Activated CD4-positive, alpha-beta T cell treated with anti-CD3 and anti-CD28 coated beads, Interleukin-2, amount 10 ng/mL, durations not matched to agents 24 days and 14 days (primary cell): ENCODE measurements around the gene PLD6. TPM values are rescaled to one million over a fixed set of nuclear protein-coding genes. Genes with fewer than 3 reads are reported as not detected.

Experiments used
- DNase-seq: peaks from one replicate; pipeline ENCODE4 v3.0.0; 2022
- H3K27ac Mint-ChIP-seq: one replicate; pipeline ENCODE4 v1.8.0; 2022; ENCODE audit warnings: mild to moderate bottlenecking, mixed read lengths
- H3K27me3 Mint-ChIP-seq: one replicate; pipeline ENCODE4 v1.8.0; 2022; ENCODE audit warnings: mixed read lengths
- H3K36me3 Mint-ChIP-seq: one replicate; pipeline ENCODE4 v1.8.0; 2022; ENCODE audit warnings: low read depth, mild to moderate bottlenecking, mixed read lengths
- H3K4me1 Mint-ChIP-seq: one replicate; pipeline ENCODE4 v1.8.0; 2021; ENCODE audit warnings: mixed read lengths
- H3K4me3 Mint-ChIP-seq: one replicate; pipeline ENCODE4 v1.8.0; 2022; ENCODE audit warnings: mild to moderate bottlenecking, moderate library complexity, mixed read lengths
- H3K9me3 Mint-ChIP-seq: one replicate; pipeline ENCODE4 v1.8.0; 2021; ENCODE audit warnings: mixed read lengths
- intact Hi-C: fragments of 100-400 bp; cut with micrococcal nuclease; formaldehyde crosslinking; loops from one replicate; pipeline ENCODE4 v1.15.1; 2023
- total RNA-seq: library from RNA; stranded (reverse); gene quantifications from 2 replicates; pipeline ENCODE4 v1.2.3, GENCODE V29; 2022

Gene PLD6
- total RNA-seq, 1 donor from 2014 or later = 17.2 TPM

DNA sequence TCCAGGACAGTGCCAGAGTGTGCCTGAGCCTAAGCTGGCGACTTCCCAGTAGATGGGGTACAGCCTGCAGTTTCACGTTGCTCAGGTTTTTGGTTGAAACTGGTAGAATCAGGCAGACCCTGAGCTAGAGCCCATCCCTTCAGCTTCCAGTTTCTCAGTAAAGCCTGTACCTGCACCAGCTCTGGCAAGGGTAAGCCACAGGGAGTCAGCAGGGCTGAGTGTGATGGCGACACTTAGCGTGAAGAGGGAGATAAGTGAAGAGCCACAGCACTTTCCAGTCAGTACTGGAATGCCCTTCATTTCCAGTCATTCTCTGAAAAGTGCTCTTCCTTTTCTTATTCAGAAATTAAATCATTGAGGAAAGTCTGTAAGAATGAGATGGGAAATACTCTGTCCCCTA is 22.4 kb downstream of the PLD6 start:
- peak; percentile 67 for DNase-seq
- Mint-ChIP-seq H3K4me3 (peak overlapping the region; percentile 61), H3K27ac (peak overlapping the region; percentile 83), H3K36me3 (peaks cover 46% of the 10 kb centered on the region), H3K9me3 (no peaks in the 10 kb centered on the region), H3K4me1 (peaks cover 70% of the 10 kb centered on the region), H3K27me3 (no peaks in the 10 kb centered on the region)
- intact Hi-C loops = loop anchor here (5.0 kb wide), 1 partner anchor 119 kb away; the partner anchor contains the start of gene NT5M

DNA sequence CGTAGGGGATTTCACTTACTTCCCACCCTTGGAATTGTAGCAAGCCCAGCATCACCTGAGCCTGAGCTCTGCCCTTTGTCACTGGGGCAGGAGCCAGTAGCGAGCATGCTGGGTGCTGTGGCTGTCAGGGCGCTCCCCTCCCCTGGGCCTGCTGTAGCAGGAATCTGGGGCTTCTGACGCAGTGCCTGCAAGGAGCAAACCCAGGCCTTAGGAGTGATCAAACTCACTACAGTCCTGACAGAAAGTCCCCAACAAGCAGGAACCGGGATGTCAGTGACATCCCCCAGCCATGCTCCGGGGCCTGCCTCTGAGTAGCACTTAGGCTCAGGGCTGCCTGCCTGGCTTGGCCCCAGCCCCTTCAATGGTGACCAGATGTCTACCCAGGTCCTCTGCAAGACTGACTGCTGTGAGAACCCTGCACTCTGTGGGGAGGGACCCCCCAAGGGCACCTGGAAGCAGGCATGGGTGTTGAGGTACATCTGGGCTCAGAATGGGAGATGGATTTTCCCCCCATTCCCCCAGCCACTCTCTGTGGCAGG is 23.5 kb downstream of the PLD6 start:
- Mint-ChIP-seq H3K9me3 (no peaks in the 10 kb centered on the region), H3K27me3 (no peaks in the 10 kb centered on the region), H3K4me3 (peak overlapping the region; percentile 87), H3K4me1 (peaks cover 73% of the 10 kb centered on the region), H3K27ac (peak overlapping the region; percentile 91), H3K36me3 (peaks cover 47% of the 10 kb centered on the region)
- intact Hi-C loops = loop anchor here (5.0 kb wide), 1 partner anchor 120 kb away; the partner anchor contains the start of gene NT5M
- DNase-seq = peak; percentile 63

DNA sequence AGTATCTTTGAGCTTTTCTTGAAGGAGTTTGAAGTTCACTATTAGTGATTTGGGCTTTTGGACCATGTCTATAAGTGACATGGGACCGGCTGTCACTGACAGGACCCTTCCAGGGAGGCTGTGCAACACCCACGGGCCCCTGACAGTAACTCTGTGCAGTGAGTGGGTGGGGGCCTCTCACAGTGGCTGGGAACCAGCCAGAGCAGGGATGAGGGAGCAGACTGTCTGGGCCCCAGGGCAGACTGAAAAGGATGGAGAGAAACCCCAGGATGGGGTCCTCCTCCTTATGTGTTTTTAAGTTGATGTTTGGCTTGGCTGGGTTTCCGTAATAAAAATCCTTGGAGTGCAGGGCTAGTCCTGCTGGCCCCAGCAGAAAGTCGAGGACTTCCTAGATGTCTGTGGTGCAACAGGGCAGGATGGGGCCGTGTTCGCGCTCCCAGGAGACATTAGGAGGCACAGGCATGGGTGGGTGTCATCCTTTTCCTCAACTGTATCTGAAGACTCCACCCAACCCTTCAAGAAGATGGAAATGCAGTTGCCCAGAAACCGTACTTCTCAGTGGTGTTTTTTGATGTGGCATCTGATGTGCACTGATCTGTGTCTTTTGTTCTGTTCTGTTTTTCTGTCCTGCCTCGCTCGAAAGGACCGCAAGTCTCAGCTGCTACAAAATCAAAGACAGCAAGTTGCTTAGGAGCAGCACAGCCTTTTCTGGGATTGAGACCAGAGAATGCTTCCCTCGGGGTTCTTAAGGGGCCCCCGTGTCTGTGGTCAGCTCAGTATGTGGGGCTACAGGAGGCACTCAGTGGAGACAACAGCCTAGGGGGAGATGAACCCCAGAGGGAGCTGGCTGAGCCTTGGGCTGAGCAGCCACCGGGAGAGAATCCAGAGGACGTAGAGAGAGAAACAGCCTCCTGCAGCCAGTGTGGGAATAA is 24.2 kb downstream of the PLD6 start:
- Mint-ChIP-seq H3K36me3 (peaks cover 54% of the 10 kb centered on the region), H3K27ac (peak overlapping the region; percentile 91), H3K4me3 (peak overlapping the region; percentile 87), H3K27me3 (no peaks in the 10 kb centered on the region), H3K4me1 (peaks cover 80% of the 10 kb centered on the region), H3K9me3 (no peaks in the 10 kb centered on the region)
- peak; percentile 88 for DNase-seq
- intact Hi-C loops = loop anchor here (5.0 kb wide), 1 partner anchor 120 kb away; the partner anchor contains the start of gene NT5M

DNA sequence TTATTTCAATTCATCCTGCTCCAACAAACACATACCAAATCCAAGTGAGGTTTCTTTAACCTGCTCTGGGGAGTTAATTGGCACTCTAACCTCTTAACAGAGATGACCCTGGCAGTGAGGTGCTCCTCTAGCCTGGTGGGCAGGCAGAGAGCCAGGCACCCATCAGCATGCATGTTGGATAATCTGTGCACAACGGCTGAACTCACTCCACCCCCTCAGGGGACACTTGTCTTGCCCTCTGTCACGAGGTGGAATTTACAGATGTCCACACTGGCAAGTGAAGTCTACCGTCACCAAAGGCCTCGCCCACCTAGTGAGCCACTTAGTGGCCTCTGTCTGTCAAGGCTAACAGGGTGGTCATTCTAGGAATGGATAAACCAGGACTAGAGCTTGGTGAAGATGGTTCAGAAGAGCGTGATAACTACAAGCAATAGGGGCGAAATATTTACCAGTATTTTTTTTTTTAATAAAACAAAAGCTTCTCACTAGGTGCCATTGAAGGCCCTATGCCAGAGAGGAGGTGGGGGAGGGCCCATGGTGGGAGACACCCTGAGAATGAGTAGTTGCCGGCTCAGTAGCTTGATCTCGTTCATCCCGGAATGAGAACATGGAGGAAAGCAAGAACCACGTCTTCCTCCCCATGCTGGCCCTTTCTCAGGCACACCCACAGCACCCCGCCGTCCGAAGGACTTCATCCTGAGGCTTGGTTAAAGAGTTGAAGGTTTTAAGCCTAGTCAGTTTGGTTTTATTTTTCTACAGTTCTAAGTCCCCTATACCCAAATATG is 25.2 kb downstream of the PLD6 start:
- Mint-ChIP-seq H3K4me1 (peaks cover 79% of the 10 kb centered on the region), H3K36me3 (peaks cover 62% of the 10 kb centered on the region), H3K27ac (peak overlapping the region; percentile 98), H3K27me3 (no peaks in the 10 kb centered on the region), H3K4me3 (peak overlapping the region; percentile 92), H3K9me3 (no peaks in the 10 kb centered on the region)
- intact Hi-C loops = loop anchor here (5.0 kb wide), 1 partner anchor 121 kb away; the partner anchor contains the start of gene NT5M
- DNase-seq = no peak

DNA sequence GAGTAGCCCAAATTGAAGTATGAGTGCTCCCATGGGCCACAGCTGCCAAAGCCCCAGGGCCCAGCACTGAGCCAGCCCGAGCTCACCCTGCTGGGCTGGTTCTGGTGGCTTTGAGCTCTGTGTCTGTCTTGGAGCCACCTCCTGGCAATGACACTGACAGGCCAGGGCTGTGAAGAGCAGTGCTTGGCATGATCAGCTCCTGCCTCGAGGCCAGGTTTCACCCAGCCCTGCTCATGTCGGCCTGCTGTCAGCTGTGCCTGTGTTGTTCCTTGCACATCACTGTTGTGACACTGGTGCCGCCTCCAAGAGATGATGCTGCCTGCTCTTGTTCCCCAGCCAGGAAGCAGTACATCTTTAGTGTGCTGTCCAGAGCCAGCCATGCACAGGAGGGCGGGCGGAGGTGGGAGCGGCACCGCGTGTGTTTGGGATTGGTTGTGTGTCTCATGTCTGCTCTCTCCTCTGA is 26.0 kb downstream of the PLD6 start:
- intact Hi-C loops = loop anchor here (5.0 kb wide), 1 partner anchor 122 kb away; the partner anchor contains the start of gene NT5M
- Mint-ChIP-seq H3K36me3 (peaks cover 58% of the 10 kb centered on the region), H3K4me3 (peak overlapping the region; percentile 92)

DNA sequence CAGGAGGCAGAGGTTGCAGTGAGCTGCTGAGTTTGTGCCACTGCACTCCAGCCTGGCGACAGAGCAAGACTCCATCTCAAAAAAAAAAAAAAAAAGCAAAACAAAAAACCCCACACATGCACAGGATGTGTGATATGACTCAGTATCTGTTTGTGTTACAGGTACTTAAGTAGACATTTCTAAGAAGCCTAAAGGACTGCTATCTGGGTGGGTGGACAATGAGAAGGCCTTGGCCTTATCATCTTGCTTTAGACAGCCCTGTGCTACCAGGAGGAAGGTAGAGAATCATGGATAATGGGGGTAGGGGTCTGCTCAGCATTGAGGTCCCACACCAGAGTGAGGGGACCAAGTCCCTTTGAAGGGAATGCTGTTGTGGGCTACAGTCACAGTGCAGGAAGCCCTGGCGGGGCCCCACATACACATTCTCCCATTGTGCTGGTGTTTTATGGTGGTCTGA is 26.7 kb downstream of the PLD6 start:
- Mint-ChIP-seq H3K4me3 (peak overlapping the region; percentile 92), H3K36me3 (peaks cover 54% of the 10 kb centered on the region), H3K4me1 (peaks cover 72% of the 10 kb centered on the region), H3K27ac (peak overlapping the region; percentile 98), H3K27me3 (no peaks in the 10 kb centered on the region), H3K9me3 (no peaks in the 10 kb centered on the region)
- intact Hi-C loops = loop anchor here (1.0 to 5.0 kb wide), 3 partner anchors 28 to 62 kb away; partner anchors contain the start of gene FLCN
- DNase-seq = peak; percentile 83

More for the DNA sequence above, 26.0 kb downstream of the PLD6 start:
- Mint-ChIP-seq H3K27ac (peak overlapping the region; percentile 98), H3K9me3 (no peaks in the 10 kb centered on the region), H3K4me1 (peaks cover 74% of the 10 kb centered on the region), H3K27me3 (no peaks in the 10 kb centered on the region)
- DNase-seq = peak; percentile 82

DNA sequence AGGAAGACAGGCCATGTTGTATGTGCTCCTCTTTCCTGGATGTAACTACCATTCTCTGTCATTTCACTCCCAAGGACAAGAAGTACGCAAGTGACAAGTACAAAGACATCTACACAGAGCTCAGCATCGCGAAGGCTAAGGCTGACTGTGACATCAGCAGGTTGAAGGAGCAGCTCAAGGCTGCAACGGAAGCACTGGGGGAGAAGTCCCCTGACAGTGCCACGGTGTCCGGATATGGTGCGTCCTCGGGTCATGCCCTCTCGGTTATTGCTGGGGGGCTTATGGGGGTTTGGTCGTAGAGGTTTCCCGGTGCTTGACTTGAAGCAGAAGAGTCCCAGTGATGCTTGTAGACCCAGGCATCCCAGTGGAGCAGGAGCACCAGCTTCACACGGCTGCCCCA is 29.0 kb downstream of the PLD6 start:
- intact Hi-C loops = loop anchor here (5.0 kb wide), 1 partner anchor 60 kb away; no protein-coding TSS in a partner anchor
- peaks cover 54% of the 10 kb centered on the region for H3K36me3 Mint-ChIP-seq
- H3K4me1 Mint-ChIP-seq = peaks cover 66% of the 10 kb centered on the region
- no peaks in the 10 kb centered on the region for H3K27me3 Mint-ChIP-seq
- DNase-seq = peak; percentile 66
- peak overlapping the region; percentile 76 for H3K4me3 Mint-ChIP-seq
- H3K27ac Mint-ChIP-seq = peak overlapping the region; percentile 88
- no peaks in the 10 kb centered on the region for H3K9me3 Mint-ChIP-seq

DNA sequence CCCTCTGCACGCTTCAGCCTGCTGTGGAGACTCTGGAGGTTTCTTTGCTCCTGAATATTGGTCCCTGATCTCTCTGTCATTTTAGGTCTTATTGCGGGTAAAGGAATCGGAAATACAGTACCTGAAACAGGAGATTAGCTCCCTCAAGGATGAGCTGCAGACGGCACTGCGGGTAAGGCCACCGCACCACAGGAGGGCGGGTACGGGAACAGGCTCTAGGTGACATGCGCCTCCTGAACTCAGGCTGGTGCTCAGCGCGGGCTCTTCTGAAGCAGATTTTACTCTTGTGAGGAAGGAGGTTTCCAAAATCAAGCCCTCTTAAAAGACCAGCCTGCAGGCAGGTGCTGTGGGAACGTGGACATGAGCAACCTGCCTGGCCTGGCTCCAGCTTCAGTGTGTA is 29.8 kb downstream of the PLD6 start:
- intact Hi-C loops = loop anchor here (5.0 kb wide), 1 partner anchor 59 kb away; no protein-coding TSS in a partner anchor
- H3K4me1 Mint-ChIP-seq = peaks cover 60% of the 10 kb centered on the region
- H3K36me3 Mint-ChIP-seq = peaks cover 52% of the 10 kb centered on the region
- no peaks in the 10 kb centered on the region for H3K9me3 Mint-ChIP-seq
- no peaks in the 10 kb centered on the region for H3K27me3 Mint-ChIP-seq
- peak overlapping the region; percentile 88 for H3K27ac Mint-ChIP-seq
- H3K4me3 Mint-ChIP-seq = peak overlapping the region; percentile 76
- peak; percentile 77 for DNase-seq

DNA sequence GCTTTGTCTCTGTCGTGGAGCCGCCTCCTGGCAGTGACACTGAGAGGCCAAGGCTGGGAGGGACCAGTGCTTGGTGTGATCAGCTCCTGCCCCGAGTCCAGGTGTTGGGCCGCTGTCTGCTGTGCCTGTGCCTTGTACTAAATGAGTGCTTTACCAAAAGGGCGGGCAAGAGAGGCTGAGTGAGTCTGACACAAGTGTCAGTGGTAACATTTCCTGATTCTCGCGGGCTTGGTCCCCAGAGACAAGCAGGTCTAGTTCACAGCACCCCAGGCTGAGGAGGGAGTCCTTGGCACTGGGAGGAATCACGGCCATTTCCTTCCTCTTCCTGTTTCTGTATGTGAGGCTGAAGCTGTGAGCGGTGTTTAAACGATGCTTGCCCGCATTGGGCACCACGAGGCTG is 30.2 kb downstream of the PLD6 start:
- Mint-ChIP-seq H3K4me1 (peaks cover 61% of the 10 kb centered on the region), H3K27ac (peak overlapping the region; percentile 88), H3K4me3 (peak overlapping the region; percentile 76), H3K27me3 (no peaks in the 10 kb centered on the region), H3K9me3 (no peaks in the 10 kb centered on the region), H3K36me3 (peaks cover 53% of the 10 kb centered on the region)
- DNase-seq = peak; percentile 77
- intact Hi-C loops = loop anchor here (5.0 kb wide), 1 partner anchor 59 kb away; no protein-coding TSS in a partner anchor

DNA sequence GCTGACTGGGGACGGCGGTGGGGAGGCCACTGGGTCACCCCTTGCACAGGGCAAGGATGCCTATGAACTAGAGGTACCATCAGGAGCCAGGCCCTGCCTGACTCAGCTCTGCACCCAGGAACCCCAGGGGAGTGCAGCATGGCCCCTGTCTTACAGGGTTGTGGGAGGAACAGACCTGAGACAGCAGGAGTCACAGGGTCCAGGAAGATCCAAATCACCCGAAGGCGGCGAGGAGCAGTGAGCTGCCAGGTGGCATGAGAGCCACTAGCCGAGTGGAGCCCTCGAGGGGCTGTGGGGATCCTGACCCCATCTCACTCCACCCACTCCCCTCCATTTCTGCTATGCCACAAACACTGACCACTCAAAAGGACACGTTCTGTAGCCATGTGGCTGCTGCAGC is 30.8 kb downstream of the PLD6 start:
- Mint-ChIP-seq H3K4me1 (peaks cover 56% of the 10 kb centered on the region), H3K27ac (peak overlapping the region; percentile 88), H3K36me3 (peaks cover 47% of the 10 kb centered on the region), H3K27me3 (no peaks in the 10 kb centered on the region), H3K4me3 (no peak overlapping the region), H3K9me3 (no peaks in the 10 kb centered on the region)
- intact Hi-C loops = loop anchor here (5.0 kb wide), 1 partner anchor 58 kb away; no protein-coding TSS in a partner anchor
- DNase-seq = no peak

DNA sequence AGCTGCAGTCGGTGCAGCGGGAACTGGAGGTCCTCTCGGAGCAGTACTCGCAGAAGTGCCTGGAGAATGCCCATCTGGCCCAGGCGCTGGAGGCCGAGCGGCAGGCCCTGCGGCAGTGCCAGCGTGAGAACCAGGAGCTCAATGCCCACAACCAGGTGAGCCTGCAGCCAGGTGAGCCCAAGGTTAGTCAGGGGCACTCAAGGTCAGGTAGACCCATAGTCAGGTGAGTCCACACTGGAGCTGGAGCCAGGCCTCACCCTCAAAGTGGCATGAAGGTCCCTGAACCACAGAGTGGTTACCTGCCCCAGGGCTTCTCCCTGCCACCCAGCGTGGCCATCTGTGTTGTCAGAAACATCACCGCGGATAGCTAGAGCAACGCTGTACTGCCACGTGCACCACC is 32.2 kb downstream of the PLD6 start:
- H3K36me3 Mint-ChIP-seq = peaks cover 39% of the 10 kb centered on the region
- intact Hi-C loops = no loop called here
- H3K4me3 Mint-ChIP-seq = no peak overlapping the region
- H3K27me3 Mint-ChIP-seq = no peaks in the 10 kb centered on the region
- H3K4me1 Mint-ChIP-seq = peaks cover 46% of the 10 kb centered on the region
- H3K9me3 Mint-ChIP-seq = no peaks in the 10 kb centered on the region
- DNase-seq = no peak
- H3K27ac Mint-ChIP-seq = no peak overlapping the region

DNA sequence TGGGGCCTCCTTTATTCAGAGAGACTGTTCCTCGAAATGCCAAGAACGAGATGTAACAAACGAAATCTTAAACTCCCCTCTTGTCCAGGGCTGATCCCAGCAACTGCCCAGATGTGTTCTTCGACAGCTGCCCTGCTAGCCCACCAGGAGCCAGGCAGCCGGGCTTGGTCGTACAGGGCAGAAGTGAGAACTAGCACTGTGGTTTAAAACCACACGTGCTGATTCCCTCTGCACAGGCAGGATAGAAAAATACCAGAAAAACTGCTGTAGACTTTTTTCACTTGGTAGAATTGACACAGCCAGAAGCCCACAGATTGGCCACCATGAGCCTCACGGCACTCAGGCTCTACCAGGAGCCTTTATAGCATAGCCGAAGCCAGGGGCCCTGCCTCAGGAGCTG is 33.1 kb downstream of the PLD6 start:
- Mint-ChIP-seq H3K4me3 (no peak overlapping the region), H3K27ac (peak overlapping the region; percentile 34), H3K27me3 (no peaks in the 10 kb centered on the region), H3K9me3 (no peaks in the 10 kb centered on the region), H3K36me3 (peaks cover 39% of the 10 kb centered on the region), H3K4me1 (peaks cover 48% of the 10 kb centered on the region)
- intact Hi-C loops = no loop called here
- no peak for DNase-seq
